HG02970 (cell line): ENCODE results near the gene SVBP.
"Not testable (repeated sequence)": the region's sequence is repeated elsewhere in the genome, so short reads cannot be mapped to it uniquely, and the experiment has no call there.

Experiments used
- ATAC-seq: cut with Tn5 transposase; IDR thresholded peaks from one replicate; pipeline ENCODE4 v1.9.1; 2021; ENCODE audit warnings: mild to moderate bottlenecking, moderate library complexity, moderate number of reproducible peaks; ENCODE audit not compliant: unreplicated experiment, low FRiP score

SVBP gene

DNA sequence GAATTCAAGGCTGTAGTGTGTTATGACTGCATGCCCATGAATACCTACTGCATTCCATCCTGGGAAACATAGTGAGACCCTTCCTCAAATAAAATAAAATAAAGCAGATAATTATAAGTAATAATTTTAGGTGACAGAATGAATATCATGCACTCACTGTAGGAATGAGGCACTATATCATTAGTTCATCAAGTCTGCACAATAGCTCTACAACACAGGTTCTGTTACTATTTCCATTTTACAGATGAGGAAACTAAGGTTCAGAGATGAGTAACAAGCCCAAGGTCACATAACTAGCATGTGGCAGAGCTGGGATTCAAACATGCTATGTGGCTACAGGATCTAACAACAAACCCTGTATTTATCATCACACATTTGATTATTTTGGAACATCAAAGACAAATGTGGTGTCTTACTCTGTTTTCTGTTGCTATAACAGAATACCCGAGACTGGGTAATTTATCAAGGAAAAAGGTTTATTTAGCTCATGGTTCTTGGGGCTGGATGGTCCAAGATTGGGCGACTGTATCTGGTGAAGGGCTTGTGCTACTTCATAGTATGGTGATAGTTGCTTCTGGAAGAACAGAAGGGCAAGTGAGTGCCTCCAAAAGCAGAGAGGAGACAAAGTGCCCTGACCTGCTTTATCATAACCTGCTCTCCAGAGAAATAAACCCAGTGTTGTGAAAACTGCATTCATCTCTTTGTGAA lies 24.4 kb upstream of the SVBP start:
- ATAC-seq = no peak

- ATAC-seq = no peak
Measured at GRCh38 chr1:42841010-42841409, 23.8 kb upstream of the SVBP start.

DNA sequence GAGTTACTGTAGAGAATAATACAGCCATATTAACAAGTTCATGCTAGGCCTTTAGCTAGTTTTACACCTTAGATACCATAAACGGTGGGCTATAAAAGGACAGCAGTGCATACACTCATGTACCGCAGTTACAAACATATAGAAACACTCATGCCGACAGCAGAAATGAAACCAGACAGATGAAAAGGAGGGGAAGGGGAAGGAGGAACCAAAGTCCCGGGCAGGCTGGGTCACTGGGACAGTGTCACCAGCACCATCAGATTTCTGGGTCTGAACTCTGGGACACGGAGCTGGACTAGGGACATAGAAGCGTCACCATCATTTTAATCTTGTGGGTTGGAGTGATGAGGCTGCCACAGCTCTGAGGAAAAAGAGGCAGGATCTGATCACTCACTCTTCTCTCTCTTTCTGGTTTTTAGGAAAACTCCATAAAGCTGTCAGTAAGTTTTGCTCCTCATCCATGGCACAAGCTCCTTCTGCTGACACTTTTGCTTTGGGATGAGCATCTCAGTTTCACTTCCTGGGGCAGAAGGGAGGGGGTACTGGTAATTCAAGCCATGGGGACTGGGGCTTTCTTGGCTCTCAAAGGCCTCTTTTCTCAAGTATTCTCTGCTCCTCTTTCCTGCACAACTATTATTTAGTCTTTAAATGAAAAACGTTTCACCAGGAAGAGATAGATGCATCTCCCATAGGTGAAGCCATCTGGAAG lies 21.4 kb upstream of the SVBP start:
- ATAC-seq = no peak

GRCh38 chr1:42837709-42838108 lies 20.5 kb upstream of the SVBP start:
- no peak for ATAC-seq

- no peak for ATAC-seq
Measured at GRCh38 chr1:42835422-42835821, 18.2 kb upstream of the SVBP start.

- no peak for ATAC-seq
Measured at GRCh38 chr1:42834803-42835202, 17.6 kb upstream of the SVBP start.

DNA sequence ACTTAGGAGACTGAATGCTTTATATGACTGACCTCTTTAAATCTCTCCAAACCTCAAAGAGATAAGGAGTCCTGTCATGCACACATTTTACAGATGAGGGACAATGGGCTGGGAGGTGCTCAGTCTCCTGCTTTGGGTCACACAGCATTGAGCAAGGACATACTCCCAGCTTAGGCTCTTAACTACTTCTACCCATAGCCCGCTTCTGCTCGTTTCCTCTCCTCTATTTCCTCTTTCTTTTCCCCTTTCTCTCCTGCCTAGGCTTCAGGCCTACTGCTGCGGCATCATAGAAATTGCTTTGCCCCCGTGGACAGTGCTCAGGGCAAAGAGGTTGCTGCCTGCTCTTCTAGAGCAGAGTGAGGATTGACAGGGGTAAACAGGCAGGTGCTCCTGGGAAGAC lies 16.8 kb upstream of the SVBP start:
- no peak for ATAC-seq

DNA sequence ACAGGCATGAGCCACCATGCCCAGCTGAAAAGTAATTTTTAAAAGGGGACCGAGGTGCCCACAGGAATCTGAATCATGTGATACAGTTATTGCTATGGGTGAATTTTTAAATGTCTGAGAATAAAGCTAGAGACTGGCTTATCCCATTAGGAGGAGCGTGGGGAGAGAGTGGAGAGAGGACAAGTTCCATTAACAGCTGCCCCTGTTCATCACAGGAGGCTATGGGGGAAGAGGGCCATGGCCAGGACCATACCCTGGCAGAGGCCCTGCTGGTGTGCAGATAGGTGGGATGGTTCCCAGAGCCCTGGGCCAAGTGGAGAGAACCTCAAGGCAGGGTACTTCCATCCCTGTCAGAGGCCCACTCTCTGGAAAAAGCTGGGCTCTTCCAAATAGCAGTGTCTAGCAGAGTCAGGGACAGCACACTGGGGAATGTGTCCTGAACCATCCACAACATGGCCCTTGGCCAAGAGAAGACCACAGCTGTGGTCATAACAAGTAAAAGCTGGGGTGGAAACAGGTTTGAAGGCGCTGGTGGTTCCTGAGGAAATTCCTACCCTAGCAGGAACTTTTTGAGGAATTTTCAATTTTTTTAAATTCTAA lies 15.5 kb upstream of the SVBP start:
- ATAC-seq = no peak

GRCh38 chr1:42831273-42831672 lies 14.1 kb upstream of the SVBP start:
- no peak for ATAC-seq

DNA sequence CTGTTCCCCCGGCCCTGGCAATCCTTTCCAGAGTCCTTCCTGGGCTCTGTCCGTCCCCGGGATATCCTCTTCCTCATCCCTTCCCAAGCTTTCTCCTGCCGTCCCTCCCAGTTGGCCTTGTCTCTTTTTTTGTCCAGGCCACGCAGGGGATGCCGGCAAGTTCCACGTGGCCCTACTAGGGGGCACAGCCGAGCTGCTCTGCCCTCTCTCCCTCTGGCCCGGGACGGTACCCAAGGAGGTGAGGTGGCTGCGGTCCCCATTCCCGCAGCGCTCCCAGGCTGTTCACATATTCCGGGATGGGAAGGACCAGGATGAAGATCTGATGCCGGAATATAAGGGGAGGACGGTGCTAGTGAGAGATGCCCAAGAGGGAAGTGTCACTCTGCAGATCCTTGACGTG lies 13.4 kb upstream of the SVBP start:
- no peak for ATAC-seq

GRCh38 chr1:42825036-42825851 lies 8.0 kb upstream of the SVBP start:
- no peak for ATAC-seq

- no peak for ATAC-seq
Measured at GRCh38 chr1:42824481-42825035, 7.4 kb upstream of the SVBP start.

- ATAC-seq = no peak
Measured at GRCh38 chr1:42822800-42823392, 5.7 kb upstream of the SVBP start.

DNA sequence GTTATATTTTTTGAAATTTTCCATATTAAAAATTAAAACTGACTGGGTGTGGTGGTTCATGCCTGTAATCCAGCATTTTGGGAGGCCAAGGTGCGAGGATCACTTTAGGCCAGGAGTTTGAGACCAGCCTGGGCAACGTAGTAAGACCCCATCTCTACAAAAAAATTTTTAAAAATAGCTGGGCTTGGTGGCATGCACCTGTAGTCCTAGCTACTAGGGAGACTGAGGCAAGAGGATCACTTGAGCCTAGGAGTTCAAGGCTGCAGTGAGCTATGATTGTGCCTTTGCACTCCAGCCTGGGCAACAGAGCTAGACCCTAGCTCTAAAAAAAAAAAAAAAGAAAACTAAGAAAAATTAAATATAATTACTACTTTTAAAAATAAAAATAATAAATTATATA lies 4.5 kb upstream of the SVBP start:
- ATAC-seq = no peak

DNA sequence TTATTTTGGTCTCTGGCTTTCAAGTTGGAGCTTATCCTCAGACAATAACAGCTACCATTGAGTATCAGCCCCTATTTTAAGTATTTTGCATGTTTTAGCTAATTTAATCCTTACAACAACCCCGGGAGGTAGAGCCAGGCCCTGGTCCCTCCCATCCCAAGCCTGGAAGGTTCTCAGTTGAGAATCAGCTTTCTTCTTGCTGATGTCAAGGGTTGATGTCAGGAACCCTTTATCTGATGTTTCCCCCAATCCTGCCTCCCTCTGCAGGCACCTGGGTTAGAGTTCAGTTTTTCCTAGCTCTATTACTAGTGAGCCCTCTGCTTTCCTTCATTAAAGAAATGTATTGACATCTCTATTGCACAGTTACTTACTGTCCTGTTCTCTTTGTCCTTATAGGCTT lies 3.6 kb upstream of the SVBP start:
- ATAC-seq = no peak

GRCh38 chr1:42817976-42818375 lies 779 bp upstream of the SVBP start:
- no peak for ATAC-seq

GRCh38 chr1:42817440-42817767 lies 207 bp upstream of the SVBP start:
- ATAC-seq = no peak

- ATAC-seq = no peak
Measured at GRCh38 chr1:42815941-42816584, 1.1 kb downstream of the SVBP start.

DNA sequence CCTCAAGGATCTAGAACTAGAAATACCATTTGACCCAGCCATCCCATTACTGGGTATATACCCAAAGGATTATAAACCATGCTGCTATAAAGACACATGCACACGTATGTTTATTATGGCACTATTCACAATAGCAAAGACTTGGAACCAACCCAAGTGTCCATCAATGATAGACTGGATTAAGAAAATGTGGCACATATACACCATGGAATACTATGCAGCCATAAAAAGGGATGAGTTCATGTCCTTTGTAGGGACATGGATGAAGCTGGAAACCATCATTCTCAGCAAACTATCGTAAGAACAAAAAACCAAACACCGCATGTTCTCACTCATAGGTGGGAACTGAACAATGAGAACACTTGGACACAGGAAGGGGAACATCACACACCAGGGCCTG lies 2.4 kb downstream of the SVBP start:
- not testable (repeated sequence) for ATAC-seq

- no peak for ATAC-seq
Measured at GRCh38 chr1:42807056-42807668, 10.0 kb downstream of the SVBP start.
